ENCODE measurements around the gene IGF2. TPM values are rescaled to one million over a fixed set of nuclear protein-coding genes. Genes with fewer than 3 reads are reported as not detected.

The IGF2 gene
- total RNA-seq, 2 experiments from 2014 or later = not detected

DNA sequence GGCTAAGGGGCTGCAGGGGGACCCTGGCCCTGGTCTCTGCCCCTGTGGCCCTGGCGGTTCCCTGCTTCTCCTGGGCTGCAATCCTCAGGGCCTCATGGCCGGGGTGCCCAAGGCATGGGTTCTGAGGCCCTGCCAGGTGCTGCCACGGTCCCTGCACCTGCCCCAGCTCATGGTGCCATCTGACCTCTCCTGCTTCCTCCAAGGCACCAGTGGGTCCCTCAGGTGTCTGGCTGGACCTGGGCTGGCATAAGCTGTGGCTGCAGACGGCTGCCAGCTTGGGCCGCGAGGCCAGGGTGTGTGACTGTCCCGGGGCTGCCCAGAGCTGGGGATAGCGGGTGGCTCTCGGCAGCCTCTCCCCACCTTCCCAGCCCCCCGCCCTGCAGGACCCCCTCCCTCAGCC, 19.8 kb upstream of the IGF2 start:
- Mint-ChIP-seq H3K4me3 (no peak overlapping the region), H3K27me3 (peaks cover 7% of the 10 kb centered on the region), H3K27ac (no peak overlapping the region), H3K36me3 (ENCODE audit: low read depth) (no peaks in the 10 kb centered on the region), H3K9me3 (no peaks in the 10 kb centered on the region), H3K4me1 (ENCODE audit: low read depth) (no peaks in the 10 kb centered on the region)
- no peak overlapping the region for H3K4me3 ChIP-seq (ENCODE audit: low read length)
- no peaks in the 10 kb centered on the region for H3K36me3 ChIP-seq (ENCODE audit: insufficient read depth, low read length)
- intact Hi-C loops (cut with DNase I, micrococcal nuclease) = no loop called here
- no peak for DNase-seq
- ChIA-PET CTCF (no interaction called here), POLR2A (no interaction called here)
- H3K9me3 ChIP-seq (ENCODE audit: control insufficient read depth in 1 of 2, insufficient read depth in 1 of 2, low read length in 2 of 2) = no peaks in the 10 kb centered on the region
- no peaks in the 10 kb centered on the region for H3K27me3 ChIP-seq (ENCODE audit: control insufficient read depth in 1 of 2, insufficient read depth in 2 of 2, low read length in 2 of 2)
- no peak for ATAC-seq (ENCODE audit: poor library complexity)
- peaks cover 3% of the 10 kb centered on the region for H3K4me1 ChIP-seq (ENCODE audit: insufficient read depth, low read length)
- H3K27ac ChIP-seq (ENCODE audit: low read depth in 1 of 2, low read length in 2 of 2) = no peak overlapping the region
- TF ChIP-seq, protein P1, sequence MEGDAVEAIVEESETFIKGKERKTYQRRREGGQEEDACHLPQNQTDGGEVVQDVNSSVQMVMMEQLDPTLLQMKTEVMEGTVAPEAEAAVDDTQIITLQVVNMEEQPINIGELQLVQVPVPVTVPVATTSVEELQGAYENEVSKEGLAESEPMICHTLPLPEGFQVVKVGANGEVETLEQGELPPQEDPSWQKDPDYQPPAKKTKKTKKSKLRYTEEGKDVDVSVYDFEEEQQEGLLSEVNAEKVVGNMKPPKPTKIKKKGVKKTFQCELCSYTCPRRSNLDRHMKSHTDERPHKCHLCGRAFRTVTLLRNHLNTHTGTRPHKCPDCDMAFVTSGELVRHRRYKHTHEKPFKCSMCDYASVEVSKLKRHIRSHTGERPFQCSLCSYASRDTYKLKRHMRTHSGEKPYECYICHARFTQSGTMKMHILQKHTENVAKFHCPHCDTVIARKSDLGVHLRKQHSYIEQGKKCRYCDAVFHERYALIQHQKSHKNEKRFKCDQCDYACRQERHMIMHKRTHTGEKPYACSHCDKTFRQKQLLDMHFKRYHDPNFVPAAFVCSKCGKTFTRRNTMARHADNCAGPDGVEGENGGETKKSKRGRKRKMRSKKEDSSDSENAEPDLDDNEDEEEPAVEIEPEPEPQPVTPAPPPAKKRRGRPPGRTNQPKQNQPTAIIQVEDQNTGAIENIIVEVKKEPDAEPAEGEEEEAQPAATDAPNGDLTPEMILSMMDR (IDR thresholded peaks at IDR 0.05) = no peak

DNA sequence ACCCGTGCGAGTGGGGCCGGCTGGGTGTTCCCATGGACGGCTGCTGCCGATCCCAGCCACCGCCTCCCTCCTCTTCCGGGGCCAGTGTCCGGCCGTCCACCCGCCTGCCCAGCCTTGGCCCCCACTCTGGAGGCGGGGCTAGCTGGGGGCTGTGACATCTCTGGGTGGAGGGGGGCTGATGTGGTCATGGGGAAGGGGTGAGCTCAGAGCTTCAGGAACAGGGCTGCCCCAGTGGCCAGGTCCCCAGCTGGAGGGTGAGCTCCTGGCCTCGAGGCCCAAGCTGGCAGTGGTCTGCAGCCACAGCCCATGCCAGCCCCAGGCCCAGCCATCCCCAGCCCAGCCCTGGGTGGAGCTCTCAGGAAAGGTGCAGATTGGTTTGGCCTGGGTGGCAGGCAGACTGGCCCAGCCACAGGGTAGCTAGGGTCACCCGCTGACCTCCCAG, 19.1 kb upstream of the IGF2 start:
- H3K9me3 ChIP-seq (ENCODE audit: control insufficient read depth in 1 of 2, insufficient read depth in 1 of 2, low read length in 2 of 2) = no peaks in the 10 kb centered on the region
- ATAC-seq (ENCODE audit: poor library complexity) (no peak), DNase-seq (no peak)
- POLR2A ChIA-PET = no interaction called here
- Mint-ChIP-seq H3K9me3 (no peaks in the 10 kb centered on the region), H3K36me3 (ENCODE audit: low read depth) (no peaks in the 10 kb centered on the region), H3K27ac (no peak overlapping the region), H3K27me3 (peaks cover 7% of the 10 kb centered on the region), H3K4me1 (ENCODE audit: low read depth) (no peaks in the 10 kb centered on the region), H3K4me3 (no peak overlapping the region)
- no peaks in the 10 kb centered on the region for H3K36me3 ChIP-seq (ENCODE audit: insufficient read depth, low read length)
- peaks cover 3% of the 10 kb centered on the region for H3K4me1 ChIP-seq (ENCODE audit: insufficient read depth, low read length)
- intact Hi-C loops (cut with DNase I, micrococcal nuclease) = no loop called here
- no peak overlapping the region for H3K27ac ChIP-seq (ENCODE audit: low read depth in 1 of 2, low read length in 2 of 2)
- CTCF ChIA-PET = no interaction called here
- no peak overlapping the region for H3K4me3 ChIP-seq (ENCODE audit: low read length)
- TF ChIP-seq, protein P1 (IDR thresholded peaks at IDR 0.05) = no peak
- H3K27me3 ChIP-seq (ENCODE audit: control insufficient read depth in 1 of 2, insufficient read depth in 2 of 2, low read length in 2 of 2) = no peaks in the 10 kb centered on the region

DNA sequence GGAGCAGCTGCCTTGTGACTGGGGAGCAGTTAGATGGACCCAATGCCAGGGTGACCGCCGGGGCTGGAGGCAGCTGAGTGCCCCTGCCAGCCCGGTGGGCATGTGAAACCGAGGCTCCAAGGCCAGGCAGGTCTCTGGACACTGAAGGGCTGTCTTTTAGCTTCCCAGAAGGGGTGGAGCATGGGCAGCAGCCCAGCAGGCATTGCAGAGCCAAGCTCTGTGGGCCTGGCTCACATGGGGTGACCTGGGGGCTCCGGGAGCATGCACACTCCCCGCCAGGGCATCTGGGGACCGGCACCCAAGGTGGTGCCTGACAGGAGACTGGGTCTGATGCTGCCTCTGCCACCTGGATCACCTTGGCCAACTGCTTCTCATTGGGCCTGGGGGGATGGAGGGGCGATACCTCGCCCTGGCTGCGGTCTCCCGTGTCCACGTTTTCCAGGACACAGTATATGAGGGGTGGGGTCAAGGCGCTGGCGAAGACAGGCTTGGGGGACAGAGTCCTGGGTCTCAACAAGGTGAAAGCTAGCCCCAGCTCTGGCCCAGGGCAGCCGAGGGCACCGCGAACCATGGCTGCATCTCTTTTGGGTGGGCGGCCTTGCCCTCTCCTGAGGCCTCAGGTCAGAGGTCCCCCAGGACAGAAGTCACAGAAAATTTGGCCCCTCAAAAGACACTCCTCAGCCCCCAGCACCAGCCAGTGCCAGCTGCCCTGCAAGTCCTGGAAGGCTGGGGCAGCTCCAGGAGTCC, 18.3 kb upstream of the IGF2 start:
- H3K36me3 Mint-ChIP-seq (ENCODE audit: low read depth) = no peaks in the 10 kb centered on the region
- H3K9me3 Mint-ChIP-seq = no peaks in the 10 kb centered on the region
- Histone ChIP-seq H3K4me3 (ENCODE audit: low read length) (no peak overlapping the region), H3K36me3 (ENCODE audit: insufficient read depth, low read length) (no peaks in the 10 kb centered on the region), H3K27me3 (ENCODE audit: control insufficient read depth in 1 of 2, insufficient read depth in 2 of 2, low read length in 2 of 2) (no peaks in the 10 kb centered on the region), H3K9me3 (ENCODE audit: control insufficient read depth in 1 of 2, insufficient read depth in 1 of 2, low read length in 2 of 2) (no peaks in the 10 kb centered on the region), H3K4me1 (ENCODE audit: insufficient read depth, low read length) (peaks cover 3% of the 10 kb centered on the region), H3K27ac (ENCODE audit: low read depth in 1 of 2, low read length in 2 of 2) (no peak overlapping the region)
- ChIA-PET CTCF (no interaction called here), POLR2A (no interaction called here)
- TF ChIP-seq, protein P1 (IDR thresholded peaks at IDR 0.05) = no peak
- no peak overlapping the region for H3K4me3 Mint-ChIP-seq
- H3K4me1 Mint-ChIP-seq (ENCODE audit: low read depth) = no peaks in the 10 kb centered on the region
- intact Hi-C loops (cut with DNase I, micrococcal nuclease) = no loop called here
- ATAC-seq (ENCODE audit: poor library complexity) (no peak), DNase-seq (no peak)
- H3K27me3 Mint-ChIP-seq = peaks cover under 1% of the 10 kb centered on the region
- no peak overlapping the region for H3K27ac Mint-ChIP-seq
